SK-N-SH (cell line): ENCODE data around the gene ACER2. TPM values are rescaled to one million over a fixed set of nuclear protein-coding genes. Genes with fewer than 3 reads are reported as not detected.

ENCODE experiments used
- CTCF ChIA-PET: fragments of 300-600, 350-600 bp; formaldehyde crosslinking; extraction: SDS; loops from one replicate; lab custom pipeline; 2021; lab: Yijun Ruan, JAX
- POLR2A ChIA-PET: fragments of 350-600 bp; sonication (Branson Sonifier 250); formaldehyde crosslinking; extraction: SDS; loops from one replicate; lab custom pipeline; 2020; ENCODE audit warnings: antibody characterized with exemption, inconsistent platforms; lab: Yijun Ruan, JAX
- DNase-seq: peaks from one replicate; pipeline ENCODE4 v3.0.0; 2012
- H2AFZ ChIP-seq: fragments of 200-600 bp; sonication (generic); 2 replicates; pipeline ENCODE4 v1.8.1; 2016; ENCODE audit warnings: antibody characterized with exemption, mild to moderate bottlenecking, low read depth
- H3F3A ChIP-seq: fragments of 200-600 bp; sonication (generic); replicated peaks from 2 replicates; pipeline ENCODE3; 2016; ENCODE audit warnings: antibody characterized with exemption, mild to moderate bottlenecking; ENCODE audit not compliant: insufficient read depth
- H3K27ac ChIP-seq, 2 experiments: fragments of 200-500 bp in 1 of 2; fragments of 200-600 bp in 1 of 2; sonication (Bioruptor generic) in 1 of 2; sonication (generic), shearing (Covaris generic) in 1 of 2; 2 replicates each; pipeline versions ENCODE4 v1.5.1 to v1.6.1; 2014 to 2016; ENCODE audit warnings: low read depth in 2 of 2, inconsistent platforms in 1 of 2, low read length in 1 of 2, mild to moderate bottlenecking in 1 of 2, mixed read lengths in 1 of 2
- H3K27me3 ChIP-seq: fragments of 200-600 bp; sonication (generic), shearing (Covaris generic); 2 replicates; pipeline ENCODE4 v1.6.1; 2016; ENCODE audit warnings: mixed run types; ENCODE audit not compliant: insufficient read depth
- H3K36me3 ChIP-seq, 2 experiments: fragments of 200-500 bp in 1 of 2; fragments of 200-600 bp in 1 of 2; sonication (Bioruptor generic) in 1 of 2; sonication (generic) in 1 of 2; replicated peaks in 1 of 2; 2 replicates each; pipeline versions ENCODE3 to v1.5.1; 2014 to 2016; ENCODE audit warnings: low read length in 1 of 2, mild to moderate bottlenecking in 1 of 2; ENCODE audit not compliant: insufficient read depth in 2 of 2, control insufficient read depth in 1 of 2
- H3K4me1 ChIP-seq, 2 experiments: fragments of 200-500 bp in 1 of 2; fragments of 200-600 bp in 1 of 2; sonication (Bioruptor generic) in 1 of 2; sonication (generic), shearing (Covaris generic) in 1 of 2; 2 replicates each; pipeline versions ENCODE4 v1.5.1 to v1.6.1; 2014 to 2016; ENCODE audit warnings: low read depth in 1 of 2, low read length in 1 of 2, mixed run types in 1 of 2; ENCODE audit not compliant: insufficient read depth in 2 of 2, control insufficient read depth in 1 of 2
- H3K4me2 ChIP-seq: fragments of 200-600 bp; sonication (generic), shearing (Covaris generic); 2 replicates; pipeline ENCODE4 v1.6.1; 2017; ENCODE audit warnings: mixed run types
- H3K4me3 ChIP-seq, 2 experiments: fragments of 200-500 bp in 1 of 2; fragments of 200-600 bp in 1 of 2; sonication (Bioruptor generic) in 1 of 2; sonication (generic), shearing (Covaris generic) in 1 of 2; 2 replicates each; pipeline versions ENCODE4 v1.5.1 to v1.8.1; 2014 to 2016; ENCODE audit warnings: low read depth in 2 of 2, inconsistent platforms in 1 of 2, low read length in 1 of 2, mild to moderate bottlenecking in 1 of 2, mixed read lengths in 1 of 2, moderate library complexity in 1 of 2
- H3K79me2 ChIP-seq: fragments of 200-600 bp; sonication (generic); 2 replicates; pipeline ENCODE4 v1.8.1; 2017; ENCODE audit warnings: mild to moderate bottlenecking; ENCODE audit not compliant: insufficient read depth
- H3K9ac ChIP-seq: fragments of 200-600 bp; sonication (generic); 2 replicates; pipeline ENCODE4 v1.6.1; 2017; ENCODE audit warnings: mixed run types
- H3K9me2 ChIP-seq: fragments of 200-600 bp; sonication (generic); 2 replicates; pipeline ENCODE4 v1.6.1; 2017; ENCODE audit warnings: mixed run types
- H3K9me3 ChIP-seq: fragments of 200-600 bp; sonication (generic); 2 replicates; pipeline ENCODE4 v1.6.1; 2017; ENCODE audit warnings: mixed run types, mild to moderate bottlenecking, moderate library complexity
- H4K20me1 ChIP-seq: fragments of 200-600 bp; sonication (generic); 2 replicates; pipeline ENCODE4 v1.6.1; 2017; ENCODE audit warnings: mild to moderate bottlenecking, mixed run types; ENCODE audit not compliant: insufficient read depth
- FOXM1 ChIP-seq: IDR thresholded peaks from 2 replicates; pipeline ENCODE4 v1.4.0; 2012; ENCODE audit warnings: low read depth, mild to moderate bottlenecking
- GATA2 ChIP-seq: sonication (generic); formaldehyde crosslinking; IDR thresholded peaks from 2 replicates; pipeline ENCODE4 v1.5.0; 2020; ENCODE audit warnings: mild to moderate bottlenecking, missing genetic modification reagents
- MEF2A ChIP-seq: IDR thresholded peaks from 2 replicates; pipeline ENCODE4 v1.4.0; 2012; ENCODE audit warnings: low read depth, borderline replicate concordance
- PBX3 ChIP-seq: IDR thresholded peaks from 2 replicates; pipeline ENCODE4; 2012
- POLR2AphosphoS5 ChIP-seq: IDR thresholded peaks from 2 replicates; pipeline ENCODE4 v1.6.1; 2012; ENCODE audit warnings: low read depth, low read length
- RCOR1 ChIP-seq: fragments of 150-350 bp; IDR thresholded peaks from 2 replicates; pipeline ENCODE4 v1.6.1; 2017; ENCODE audit warnings: antibody characterized with exemption, low read length
- TAF1 ChIP-seq: IDR thresholded peaks from 2 replicates; pipeline ENCODE4 v1.6.1; 2012; ENCODE audit warnings: low read depth, mild to moderate bottlenecking, low read length, moderate library complexity, borderline replicate concordance
- USF2 ChIP-seq: fragments of 150-350 bp; IDR thresholded peaks from 2 replicates; pipeline ENCODE4 v1.6.1; 2017; ENCODE audit warnings: antibody characterized with exemption, low read length, low read depth, borderline replicate concordance
- ZBTB33 ChIP-seq: IDR thresholded peaks from 2 replicates; pipeline ENCODE4 v1.4.0; 2012; ENCODE audit warnings: low read depth, borderline replicate concordance
- WGBS: methylation state at CpG from one replicate; pipeline ENCODE4 v1.1.6; 2017; ENCODE audit warnings: low lambda C conversion rate; 5-methylcytosine and 5-hydroxymethylcytosine counted together
- polyA plus RNA-seq, 3 experiments: library from polyadenylated mRNA; depleted of rRNA; stranded (reverse); fragments of >200 nt; gene quantifications; 2 replicates each; pipeline ENCODE4 v1.2.3, GENCODE V29; 2012

Gene ACER2
- polyA plus RNA-seq, 1 of the 3 experiments (the other 2 are of a cell fraction): 1.3 TPM

GRCh38 chr9:19490828-19491227, 82.0 kb downstream of the ACER2 start:
- no peak overlapping the region for H3K27ac ChIP-seq
- H3K9me3 ChIP-seq: no peaks in the 10 kb centered on the region
- H3K4me2 ChIP-seq: no peak overlapping the region
- H3F3A ChIP-seq: no peaks in the 10 kb centered on the region
- no peaks in the 10 kb centered on the region for H3K9me2 ChIP-seq
- H4K20me1 ChIP-seq: no peaks in the 10 kb centered on the region
- H2AFZ ChIP-seq: no peak overlapping the region
- peaks cover 0 to 10% of the 10 kb centered on the region in 2 experiments; a peak in 2 of 4 replicates for H3K4me1 ChIP-seq
- ChIA-PET CTCF (interaction anchor here (1.0 to 3.4 kb wide), 3 partner anchors 9 to 431 kb away, joined by 3 to 17 read pairs (median 16); no protein-coding TSS in a partner anchor), POLR2A (no interaction called here)
- DNase-seq: no peak
- no peak overlapping the region for H3K4me3 ChIP-seq
- no peak overlapping the region for H3K9ac ChIP-seq
- no peaks in the 10 kb centered on the region for H3K27me3 ChIP-seq
- no peak for TF ChIP-seq GATA2 (CRISPR knock-in tag)
- no peak for TF ChIP-seq RCOR1
- no peak for TF ChIP-seq POLR2AphosphoS5
- TF ChIP-seq MEF2A: no peak
- TF ChIP-seq FOXM1: no peak
- TF ChIP-seq ZBTB33: no peak
- TF ChIP-seq USF2: no peak
- TF ChIP-seq PBX3: no peak
- H3K36me3 ChIP-seq: no peaks in the 10 kb centered on the region
- H3K79me2 ChIP-seq: no peaks in the 10 kb centered on the region

- ChIA-PET POLR2A (no interaction called here), CTCF (interaction anchor here (0.6 to 3.4 kb wide), 19 partner anchors 9 to 429 kb away, joined by 3 to 18 read pairs (median 4); no protein-coding TSS in a partner anchor)
- H3K4me3 ChIP-seq: peak overlapping the region in 1 of 2 experiments; percentile 67; a peak in 1 of 4 replicates
- H2AFZ ChIP-seq: no peak overlapping the region
- DNase-seq: no peak
- no peaks in the 10 kb centered on the region for H3K9me2 ChIP-seq
- TF ChIP-seq TAF1: no peak
- no peaks in the 10 kb centered on the region for H3K36me3 ChIP-seq
- H3K9ac ChIP-seq: no peak overlapping the region
- H3K27me3 ChIP-seq: no peaks in the 10 kb centered on the region
- H3K9me3 ChIP-seq: no peaks in the 10 kb centered on the region
- 34% methylated on average over 4 of the region's 4 CpGs for WGBS
- no peak overlapping the region for H3K27ac ChIP-seq
- H3K4me2 ChIP-seq: peak overlapping the region; percentile 95
- no peaks in the 10 kb centered on the region for H3F3A ChIP-seq
- H4K20me1 ChIP-seq: no peaks in the 10 kb centered on the region
- H3K4me1 ChIP-seq: peaks cover 0 to 10% of the 10 kb centered on the region in 2 experiments; a peak in 2 of 4 replicates
- no peaks in the 10 kb centered on the region for H3K79me2 ChIP-seq
Measured at GRCh38 chr9:19492775-19493173, 84.0 kb downstream of the ACER2 start.
